Lung (tissue), 12 donors: ENCODE measurements around the gene SIRT1. TPM values are rescaled to one million over a fixed set of nuclear protein-coding genes. Genes with fewer than 3 reads are reported as not detected.
"Not testable (repeated sequence)": the region's sequence is repeated elsewhere in the genome, so short reads cannot be mapped to it uniquely, and the experiment has no call there.

Experiments
- ATAC-seq: fragments of 200-7000 bp; cut with Tn5 transposase; one replicate; pipeline ENCODE4 v1.9.1; 2020; ENCODE audit warnings: moderate number of reproducible peaks; ENCODE audit not compliant: insufficient read depth, low FRiP score
- DNase-seq, 3 donors: peaks; one replicate each; pipeline ENCODE4 v3.0.0-alpha.2; 2013 to 2017
- H3K27ac ChIP-seq, 2 donors: one replicate each; pipeline ENCODE4 v1.5.1; 2013; ENCODE audit warnings: mild to moderate bottlenecking in 2 of 2, moderate library complexity in 2 of 2, control low read depth in 1 of 2, inconsistent platforms in 1 of 2, low read depth in 1 of 2, low read length in 1 of 2
- H3K27me3 ChIP-seq, 3 donors: one replicate each; pipeline ENCODE4 v1.5.1; 2013; ENCODE audit warnings: low read length in 2 of 3; ENCODE audit not compliant: control insufficient read depth in 3 of 3, insufficient read depth in 3 of 3
- H3K36me3 ChIP-seq, 4 donors: one replicate each; pipeline ENCODE4 v1.5.1; 2013; ENCODE audit warnings: low read length in 4 of 4, mild to moderate bottlenecking in 1 of 4, moderate library complexity in 1 of 4; ENCODE audit not compliant: control insufficient read depth in 4 of 4, insufficient read depth in 4 of 4
- H3K4me1 ChIP-seq, 5 donors: one replicate each; pipeline ENCODE4 v1.5.1; 2013; ENCODE audit warnings: low read length in 5 of 5, mild to moderate bottlenecking in 2 of 5, moderate library complexity in 1 of 5; ENCODE audit not compliant: control insufficient read depth in 5 of 5, insufficient read depth in 5 of 5
- H3K4me3 ChIP-seq: one replicate; pipeline ENCODE4 v1.5.1; 2013; ENCODE audit warnings: mild to moderate bottlenecking, control low read depth, moderate library complexity
- H3K9ac ChIP-seq, 2 donors: one replicate each; pipeline ENCODE4 v1.5.1; 2013; ENCODE audit warnings: low read length in 2 of 2, control low read depth in 1 of 2; ENCODE audit not compliant: insufficient read depth in 1 of 2
- H3K9me3 ChIP-seq, 4 donors: one replicate each; pipeline ENCODE4 v1.5.1; 2013; ENCODE audit warnings: low read length in 3 of 4, mild to moderate bottlenecking in 1 of 4, moderate library complexity in 1 of 4; ENCODE audit not compliant: control insufficient read depth in 4 of 4, insufficient read depth in 3 of 4
- WGBS, 2 donors: extraction: QIAGEN DNeasy Blood & Tissue Kit; methylation state at CpG; one replicate each; pipeline ENCODE4 v1.1.7; 2013; 5-methylcytosine and 5-hydroxymethylcytosine counted together
- polyA plus RNA-seq, 2 donors: library from polyadenylated mRNA; stranded (reverse); fragments of 200-250 nt; gene quantifications; one replicate each; pipeline ENCODE4 v1.2.1, GENCODE V29; 2013
- total RNA-seq, 2 donors: library from RNA; depleted of rRNA in 1 of 2; stranded (reverse); fragments of >200 nt in 1 of 2; gene quantifications; one replicate each; pipeline ENCODE4 v1.2.1, GENCODE V29; 2014 to 2021
- TF ChIP-seq, protein P1 (sequence below): IDR thresholded peaks from 2 replicates; pipeline ENCODE4 v1.5.1; 2012; ENCODE audit warnings: mild to moderate bottlenecking; ENCODE audit errors: control extremely low read depth, extremely low read depth
- donor health status: control.
- donor health status: control.
- donor health status: Bipolar disorder and iron deficiency.
- donor health status: healthy.
- donor health status: DM: yes; HTN: yes; CAD: no.

SIRT1 gene
- total and polyA plus RNA-seq, 4 donors, result 8.7 to 37.0 (median 13.4) TPM

DNA sequence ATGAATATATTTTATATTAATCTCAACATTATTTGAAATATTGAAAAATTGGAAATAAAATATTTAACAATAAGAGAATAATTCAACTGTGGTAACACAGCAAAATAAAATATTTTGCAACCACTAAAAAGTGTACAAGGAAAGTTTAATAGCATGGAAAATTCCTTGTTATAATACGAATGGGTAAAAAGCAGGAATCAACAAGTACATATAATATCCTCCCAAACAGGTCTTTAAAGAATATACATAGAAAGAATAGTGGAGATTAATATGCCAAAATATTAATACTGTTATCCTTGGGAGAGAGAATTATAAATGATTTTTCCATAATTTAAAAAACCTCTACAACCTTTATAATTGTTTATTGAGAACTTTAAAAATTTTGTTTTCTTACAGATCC, 47.5 kb upstream of the SIRT1 start:
- no peak overlapping the region for H3K9ac ChIP-seq
- no peaks in the 10 kb centered on the region for H3K9me3 ChIP-seq
- H3K4me1 ChIP-seq, result peaks cover 0 to 10% (median 0%) of the 10 kb centered on the region in 5 donors
- ATAC-seq (no peak), DNase-seq (no peak)
- no peaks in the 10 kb centered on the region for H3K27me3 ChIP-seq
- H3K27ac ChIP-seq, result no peak overlapping the region
- 76 to 78% methylated on average over 1 of the region's 1 CpG for WGBS, 2 donors
- no peaks in the 10 kb centered on the region for H3K36me3 ChIP-seq
- TF ChIP-seq, protein P1, sequence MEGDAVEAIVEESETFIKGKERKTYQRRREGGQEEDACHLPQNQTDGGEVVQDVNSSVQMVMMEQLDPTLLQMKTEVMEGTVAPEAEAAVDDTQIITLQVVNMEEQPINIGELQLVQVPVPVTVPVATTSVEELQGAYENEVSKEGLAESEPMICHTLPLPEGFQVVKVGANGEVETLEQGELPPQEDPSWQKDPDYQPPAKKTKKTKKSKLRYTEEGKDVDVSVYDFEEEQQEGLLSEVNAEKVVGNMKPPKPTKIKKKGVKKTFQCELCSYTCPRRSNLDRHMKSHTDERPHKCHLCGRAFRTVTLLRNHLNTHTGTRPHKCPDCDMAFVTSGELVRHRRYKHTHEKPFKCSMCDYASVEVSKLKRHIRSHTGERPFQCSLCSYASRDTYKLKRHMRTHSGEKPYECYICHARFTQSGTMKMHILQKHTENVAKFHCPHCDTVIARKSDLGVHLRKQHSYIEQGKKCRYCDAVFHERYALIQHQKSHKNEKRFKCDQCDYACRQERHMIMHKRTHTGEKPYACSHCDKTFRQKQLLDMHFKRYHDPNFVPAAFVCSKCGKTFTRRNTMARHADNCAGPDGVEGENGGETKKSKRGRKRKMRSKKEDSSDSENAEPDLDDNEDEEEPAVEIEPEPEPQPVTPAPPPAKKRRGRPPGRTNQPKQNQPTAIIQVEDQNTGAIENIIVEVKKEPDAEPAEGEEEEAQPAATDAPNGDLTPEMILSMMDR, result no peak
- H3K4me3 ChIP-seq, result no peak overlapping the region

DNA sequence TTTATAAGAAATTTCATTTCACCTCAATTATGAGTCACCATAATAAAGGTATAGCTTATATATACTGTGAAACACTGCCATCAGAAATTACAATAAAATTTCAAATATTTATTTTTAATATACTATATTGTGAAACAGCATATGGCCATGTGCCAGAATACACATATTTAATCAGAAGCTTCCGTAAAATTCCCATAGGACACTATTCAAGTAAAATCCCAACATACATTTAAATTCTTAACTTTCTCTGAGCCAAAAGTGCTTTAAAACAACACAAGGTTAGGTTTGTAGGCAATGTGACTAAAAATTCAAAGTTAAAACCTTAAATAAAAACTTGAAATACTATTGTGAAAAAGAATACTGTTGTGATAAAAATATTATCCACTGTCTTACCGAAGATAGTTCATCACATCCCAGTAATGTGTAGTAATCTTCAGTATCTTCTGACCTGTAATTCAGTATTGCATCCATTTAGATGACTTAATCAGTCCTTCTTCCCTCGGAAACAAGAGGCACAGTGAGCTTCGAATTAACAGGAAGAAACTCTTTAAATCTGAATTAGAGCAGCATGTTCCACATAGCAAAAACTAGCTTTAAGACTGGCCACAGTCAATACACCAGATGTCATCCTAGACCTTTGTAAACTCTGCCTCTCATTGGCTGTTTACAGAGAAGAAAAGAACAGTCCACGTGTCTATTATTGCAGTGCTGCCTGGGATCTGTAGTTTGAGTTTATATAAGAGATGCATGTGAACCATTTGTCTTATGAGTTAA, 46.7 kb upstream of the SIRT1 start, which contains the start of gene DNAJC12:
DNAJC12 (minus strand) TSS at position 648 of the 774 bp plus-strand sequence; CDS start at position 471, 177 bp downstream.
- H3K36me3 ChIP-seq, result no peaks in the 10 kb centered on the region
- H3K27me3 ChIP-seq, result no peaks in the 10 kb centered on the region
- peak; percentile 34 for ATAC-seq
- peaks cover 0 to 10% (median 0%) of the 10 kb centered on the region in 5 donors for H3K4me1 ChIP-seq
- DNase-seq, result peak; percentile 15 to 90 (median 87)
- H3K27ac ChIP-seq, result no peak within 1 kb of the TSS
- H3K9ac ChIP-seq, result no peak within 1 kb of the TSS
- peaks cover 0 to 2% (median 0%) of the 10 kb centered on the region in 4 donors for H3K9me3 ChIP-seq
- TF ChIP-seq, protein P1, result no peak
- WGBS, 2 donors, result 30 to 40% methylated on average over 5 of the region's 5 CpGs
- H3K4me3 ChIP-seq, result no peak within 1 kb of the TSS

- H3K27ac ChIP-seq, H3K36me3 ChIP-seq, H3K9me3 ChIP-seq, ATAC-seq, H3K9ac ChIP-seq, H3K4me1 ChIP-seq, H3K4me3 ChIP-seq, H3K27me3 ChIP-seq, DNase-seq: not testable (repeated sequence)
- 96 to 98% methylated on average over 12 of the region's 12 CpGs for whole genome bisulfite sequencing, 2 donors
These were observed 44.9 kb upstream of the SIRT1 start for GRCh38 chr10:67839511-67839910.

DNA sequence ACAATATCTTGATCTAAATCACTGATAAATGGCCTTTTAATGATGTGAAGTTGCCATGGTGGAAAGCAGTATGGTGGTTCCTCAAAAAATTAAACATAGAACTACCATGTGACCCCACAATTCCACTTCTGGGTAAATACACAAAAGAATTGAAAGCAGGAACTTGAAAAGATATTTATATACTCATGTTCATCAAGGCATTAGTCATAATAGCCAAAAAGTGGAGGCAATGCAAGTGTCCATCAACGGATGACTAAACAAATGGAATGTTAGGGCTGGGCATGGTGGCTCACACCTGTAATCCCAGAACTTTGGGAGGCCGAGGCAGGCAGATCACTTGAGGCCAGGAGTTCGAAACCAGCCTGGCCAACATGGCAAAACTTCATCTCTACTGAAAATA, 44.5 kb upstream of the SIRT1 start:
- WGBS, 2 donors, result 90 to 94% methylated on average over 3 of the region's 3 CpGs
- Histone ChIP-seq H3K9me3 (peaks cover 0 to 2% (median 0%) of the 10 kb centered on the region in 4 donors), H3K4me1 (peaks cover 0 to 10% (median 0%) of the 10 kb centered on the region in 5 donors), H3K36me3 (no peaks in the 10 kb centered on the region), H3K27ac (no peak overlapping the region), H3K27me3 (no peaks in the 10 kb centered on the region), H3K4me3 (no peak overlapping the region), H3K9ac (no peak overlapping the region)
- DNase-seq, result no peak
- TF ChIP-seq, protein P1, result no peak
- no peak for ATAC-seq
